Mesenteric fat pad (tissue), 1 donor: ENCODE measurements around the gene IGLL5. TPM values are rescaled to one million over a fixed set of nuclear protein-coding genes. Genes with fewer than 3 reads are reported as not detected.

Source experiments
- DNase-seq: peaks from one replicate; pipeline ENCODE4 v3.0.0-alpha.2; 2020; ENCODE audit warnings: low spot score
- microRNA-seq: library from miRNA; unstranded; fragments of <30 nt; microRNA quantifications from one replicate; pipeline ENCODE4 v1.2.0, GENCODE V29; 2020; ENCODE audit warnings: borderline number of aligned reads
- total RNA-seq: library from RNA; stranded (reverse); fragmentation: NEBNext Ultra II Directional; extraction: Animal tissue kit (Norgen Biotek cat#: 25700); gene quantifications from one replicate; pipeline ENCODE4 v1.2.1, GENCODE V29; 2021
- donor health status: DM: yes; HTN: yes; CAD: no.

The IGLL5 gene
- total RNA-seq, 1 donor from 2014 or later, result not detected

DNA sequence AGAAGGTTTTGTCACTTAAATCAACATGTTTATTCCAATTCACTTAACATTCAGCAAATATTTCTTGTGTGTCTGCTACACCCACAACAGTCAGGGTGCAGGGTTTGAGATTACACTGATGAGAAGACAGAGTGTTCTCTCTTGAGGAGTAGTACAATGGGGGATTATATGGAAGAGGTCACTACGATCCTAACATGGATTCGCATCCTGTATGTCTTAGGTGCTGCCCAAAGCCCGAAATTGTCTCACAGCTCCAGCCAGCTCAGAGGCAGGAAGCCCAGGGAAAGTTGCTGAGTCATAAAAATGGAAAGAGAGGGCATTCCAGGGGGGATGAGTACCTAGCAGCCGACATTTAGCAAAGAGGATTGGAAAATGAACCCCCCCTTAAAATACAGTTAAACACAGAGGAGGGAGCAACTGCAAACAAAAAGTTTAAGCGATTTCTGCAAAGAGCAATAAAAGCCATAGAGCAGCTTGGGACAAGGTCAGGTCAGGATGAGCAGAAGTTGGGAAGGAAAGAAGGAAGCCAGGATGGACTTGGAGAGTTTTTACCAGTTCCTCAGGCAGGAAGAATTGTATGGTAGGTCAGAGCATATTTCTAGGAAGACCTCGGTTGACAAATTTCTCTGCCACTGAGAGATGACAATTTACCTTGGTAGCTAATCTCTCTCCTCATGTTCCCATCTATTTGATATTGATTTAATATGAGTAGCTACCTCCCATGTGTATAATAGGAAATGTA is 49.5 kb downstream of the IGLL5 start:
- DNase-seq, result no peak

DNA sequence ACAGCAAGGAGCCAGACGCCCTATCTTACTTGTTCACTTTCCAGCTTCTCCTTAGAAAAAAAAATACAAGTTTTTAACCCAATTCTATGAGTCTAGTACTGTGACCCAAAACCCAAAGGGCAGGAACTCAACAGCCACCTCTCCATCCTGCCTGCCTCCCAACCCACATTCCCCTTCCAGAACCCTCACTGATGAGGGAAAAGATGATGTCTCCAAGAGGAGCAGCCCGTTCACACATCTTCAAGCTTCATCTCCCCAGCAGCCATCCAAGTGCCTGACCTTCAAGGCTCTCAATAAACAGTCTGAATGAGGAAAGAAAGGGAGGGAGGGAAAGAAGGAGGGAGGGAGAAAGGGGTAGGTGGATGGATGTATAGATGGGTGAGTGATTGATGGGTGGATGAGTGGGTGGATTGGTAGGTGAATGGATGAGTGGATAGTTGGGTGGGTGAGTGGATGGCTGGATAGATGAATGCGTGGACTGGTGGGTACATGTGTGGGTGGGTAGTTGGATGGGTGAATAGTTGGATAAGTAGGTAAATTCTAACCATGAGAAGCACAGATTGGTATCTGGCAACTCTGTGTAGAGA is 50.4 kb downstream of the IGLL5 start:
- DNase-seq, result no peak

DNA sequence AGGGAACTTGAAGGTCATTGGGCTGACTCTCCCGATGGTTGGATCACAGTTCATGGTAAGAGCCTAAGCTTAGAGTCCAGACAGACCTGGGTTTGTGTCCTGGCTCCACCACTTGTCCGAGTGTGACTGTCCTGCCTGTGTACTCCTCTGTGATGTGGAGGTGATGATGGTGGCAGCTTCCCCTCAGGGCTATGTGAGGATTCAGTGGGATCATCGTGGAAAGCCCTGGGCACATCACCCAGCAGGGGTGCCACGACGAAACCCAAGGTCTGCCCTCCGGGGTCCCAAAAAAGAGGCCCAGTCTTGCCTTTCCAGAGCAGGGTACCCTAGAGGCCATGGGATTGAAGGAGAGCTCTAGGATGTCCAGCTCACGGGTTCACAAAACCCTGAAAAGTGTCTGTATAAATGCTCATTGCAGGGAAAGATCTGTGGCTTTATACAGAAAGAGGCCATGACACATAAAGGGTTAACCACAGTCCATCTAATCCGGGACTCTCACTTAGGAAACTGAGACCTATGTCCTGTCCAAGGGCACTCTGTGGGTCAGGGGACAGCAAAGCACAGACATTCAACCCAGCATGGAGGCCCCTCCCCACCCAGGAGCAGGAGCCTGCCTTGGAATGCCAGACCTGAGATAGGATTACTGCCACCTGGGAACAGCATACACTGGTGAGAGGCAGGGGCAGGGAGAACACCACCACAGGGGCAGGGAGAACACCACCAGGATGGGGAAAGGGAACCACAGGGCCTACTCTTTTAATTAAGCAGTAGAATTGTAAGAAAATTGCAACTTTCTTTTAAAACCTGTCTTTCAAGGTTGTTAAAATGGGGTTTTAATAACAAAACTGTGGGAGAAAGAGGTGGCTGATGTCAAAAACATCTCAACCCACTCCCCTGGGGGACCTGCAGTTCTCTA is 51.3 kb downstream of the IGLL5 start:
- DNase-seq, result peak; percentile 49

DNA sequence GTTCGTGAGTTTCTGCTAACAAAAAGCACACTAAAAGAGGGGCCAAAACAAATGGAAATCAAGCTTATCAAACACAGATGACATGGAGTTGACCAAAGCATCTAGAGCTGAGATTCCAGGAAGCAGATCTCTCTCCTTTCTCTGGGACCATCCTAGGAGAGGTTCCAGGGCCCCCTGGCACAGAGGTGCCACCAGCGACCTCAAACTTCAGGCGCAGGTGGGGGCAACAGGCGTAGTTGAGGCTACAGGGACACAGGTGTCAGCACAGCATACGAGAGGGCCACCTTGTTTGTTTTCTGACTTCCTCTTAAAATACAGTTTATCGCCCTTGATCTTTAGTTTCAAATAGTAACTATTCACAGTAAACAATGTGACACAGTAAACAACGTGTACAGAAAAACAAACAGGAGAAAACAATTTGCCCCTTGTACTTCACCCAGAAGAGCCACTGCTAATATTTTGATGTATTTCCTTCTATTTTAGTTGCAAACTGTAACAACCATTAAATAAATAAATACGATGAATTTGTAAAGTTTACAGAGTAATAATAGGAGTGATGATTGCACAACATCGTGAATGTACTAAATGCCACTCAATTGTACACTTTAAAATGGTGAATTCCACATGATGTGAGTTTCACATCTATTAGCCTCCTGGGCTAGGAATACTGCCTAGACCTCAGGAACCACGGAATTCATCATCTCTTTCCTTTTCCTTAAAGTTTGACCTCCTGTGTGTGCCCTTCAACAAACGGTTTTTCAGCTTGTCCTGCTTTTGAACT is 52.2 kb downstream of the IGLL5 start:
- peak; percentile 12 for DNase-seq

DNA sequence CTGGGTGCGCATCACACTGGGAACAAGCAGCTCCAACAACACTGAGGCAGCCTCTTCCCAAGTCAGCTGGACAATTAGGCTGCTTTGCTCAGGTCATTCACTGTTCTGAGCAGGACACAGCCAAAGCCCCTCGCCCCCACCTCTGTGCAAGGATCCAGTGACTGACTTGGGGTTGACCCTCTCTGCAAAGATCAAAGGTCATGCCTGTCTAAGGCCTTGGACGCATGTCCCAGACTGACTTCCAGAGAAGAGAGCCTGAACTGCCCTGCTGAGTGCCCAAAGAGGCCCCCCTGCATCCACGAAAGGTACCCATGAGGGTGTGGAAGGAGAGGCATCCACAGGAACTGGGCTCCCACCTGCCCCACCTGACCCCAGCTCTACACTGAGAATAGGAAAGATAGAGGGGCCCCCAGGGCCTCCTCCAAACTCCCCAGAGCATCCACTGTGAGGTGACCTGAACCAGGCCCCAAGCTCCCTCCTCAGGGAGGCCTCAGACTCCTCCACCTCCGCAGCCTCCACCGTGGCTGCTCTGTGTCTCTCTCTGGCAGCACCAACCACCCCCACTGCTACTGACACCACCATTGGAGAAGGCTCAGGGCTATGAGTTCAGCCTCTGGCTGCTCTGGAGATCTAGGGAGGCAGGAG is 53.5 kb downstream of the IGLL5 start:
- DNase-seq, result peak; percentile 64

DNA sequence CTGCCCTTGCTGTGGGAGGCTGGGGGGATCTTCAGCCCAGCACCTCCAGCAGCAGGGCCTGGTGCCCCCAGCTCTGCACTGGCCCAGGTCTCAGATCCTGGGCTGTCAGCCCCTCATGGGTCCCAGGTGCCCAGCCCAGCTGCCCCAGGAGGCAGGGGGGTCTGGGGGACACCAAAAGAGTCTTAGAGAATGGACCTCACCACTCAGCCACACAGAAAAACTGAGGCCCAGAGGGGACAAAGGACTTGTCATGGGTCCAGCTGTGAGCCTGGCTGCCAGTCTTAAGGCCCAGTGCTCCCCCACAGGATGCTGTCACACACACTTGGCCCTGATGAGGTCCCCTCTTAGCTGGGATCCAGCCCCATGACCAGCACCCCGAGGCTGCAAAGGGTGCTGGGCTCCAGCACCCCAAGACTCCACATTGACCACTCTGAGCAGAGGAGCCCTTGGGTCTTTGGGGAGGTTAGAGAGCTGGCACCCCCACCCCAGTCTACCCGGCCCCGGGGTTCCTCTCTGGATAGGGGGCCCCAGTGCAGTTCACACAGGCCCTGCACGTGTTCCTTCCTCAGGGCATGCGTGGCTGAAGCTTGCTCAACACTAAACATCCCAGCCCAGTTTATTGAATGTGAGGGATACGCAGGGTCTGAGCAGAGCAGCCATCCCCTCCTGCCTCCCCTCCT is 54.4 kb downstream of the IGLL5 start:
- peak; percentile 62 for DNase-seq

DNA sequence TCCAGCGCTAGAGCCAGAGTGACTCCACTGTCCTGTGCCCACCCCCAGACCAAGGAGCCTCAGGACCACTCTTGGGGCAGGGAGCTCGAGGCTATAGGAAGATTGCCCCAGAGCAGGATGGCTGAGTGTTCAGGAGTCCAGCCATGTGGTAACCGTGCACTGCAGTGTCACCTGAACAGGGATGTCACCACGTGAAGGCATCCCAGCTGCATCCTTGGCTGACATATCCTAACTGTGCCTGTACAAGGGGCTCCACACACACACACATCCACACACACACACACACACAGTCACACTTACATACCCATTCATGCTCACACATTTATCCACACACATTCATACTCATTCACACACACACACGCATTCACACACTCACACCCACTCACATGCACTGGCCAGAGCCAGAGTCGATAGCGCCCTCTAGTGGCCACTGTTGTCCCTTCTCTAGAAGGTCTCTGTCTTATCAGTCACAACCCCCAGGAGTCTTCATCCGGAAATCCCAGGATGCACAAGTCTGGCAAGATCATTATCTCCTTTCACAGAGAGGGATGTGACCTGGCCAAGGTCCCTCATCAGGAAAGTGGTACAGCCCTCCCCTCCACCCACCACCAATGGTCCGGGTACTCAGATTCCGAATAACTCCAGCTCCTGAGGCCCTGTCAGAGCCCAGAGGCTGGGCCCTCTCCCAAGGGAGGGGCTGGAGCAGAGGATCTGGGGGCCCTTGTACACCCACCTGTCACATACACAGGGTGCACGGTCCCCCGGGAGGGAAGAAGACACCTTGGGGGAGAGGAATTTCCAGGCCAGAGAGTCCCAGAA is 55.1 kb downstream of the IGLL5 start:
- DNase-seq, result peak; percentile 72

DNA sequence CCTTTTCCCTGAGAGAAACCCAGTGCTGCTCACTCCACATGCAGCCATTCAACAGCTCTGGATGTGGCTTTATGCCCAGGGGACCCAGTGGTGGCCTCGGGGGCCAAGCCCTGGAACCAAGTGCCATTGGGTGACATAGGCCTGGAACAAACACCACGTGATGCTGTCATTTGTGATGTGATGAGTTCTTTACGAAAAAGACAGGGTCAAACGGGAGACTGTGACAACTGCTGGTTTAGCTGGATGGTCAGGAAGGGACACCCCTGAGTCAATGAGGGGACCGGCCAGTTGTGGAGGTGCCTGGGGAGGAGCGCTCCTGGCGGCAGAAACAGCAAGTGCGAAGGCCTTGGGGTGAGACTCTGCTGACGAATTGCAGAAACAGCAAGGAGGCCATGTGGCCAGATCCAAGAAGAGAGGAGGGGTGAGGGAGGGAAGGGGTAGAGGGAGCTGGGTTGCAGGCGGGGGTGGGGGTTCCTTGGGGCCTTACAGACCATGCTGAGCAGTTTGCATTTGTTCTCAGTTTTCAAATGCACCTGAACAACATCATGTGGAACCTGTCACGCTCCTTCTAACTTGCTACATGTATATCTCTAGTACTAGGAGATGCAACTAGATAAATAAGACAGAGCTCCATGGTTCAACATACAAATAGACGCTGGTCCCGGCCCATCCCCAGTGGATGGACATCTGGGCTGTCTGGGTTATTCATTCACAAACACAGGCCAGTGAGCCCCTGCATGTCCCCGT is 56.1 kb downstream of the IGLL5 start:
- DNase-seq, result peak; percentile 20

DNA sequence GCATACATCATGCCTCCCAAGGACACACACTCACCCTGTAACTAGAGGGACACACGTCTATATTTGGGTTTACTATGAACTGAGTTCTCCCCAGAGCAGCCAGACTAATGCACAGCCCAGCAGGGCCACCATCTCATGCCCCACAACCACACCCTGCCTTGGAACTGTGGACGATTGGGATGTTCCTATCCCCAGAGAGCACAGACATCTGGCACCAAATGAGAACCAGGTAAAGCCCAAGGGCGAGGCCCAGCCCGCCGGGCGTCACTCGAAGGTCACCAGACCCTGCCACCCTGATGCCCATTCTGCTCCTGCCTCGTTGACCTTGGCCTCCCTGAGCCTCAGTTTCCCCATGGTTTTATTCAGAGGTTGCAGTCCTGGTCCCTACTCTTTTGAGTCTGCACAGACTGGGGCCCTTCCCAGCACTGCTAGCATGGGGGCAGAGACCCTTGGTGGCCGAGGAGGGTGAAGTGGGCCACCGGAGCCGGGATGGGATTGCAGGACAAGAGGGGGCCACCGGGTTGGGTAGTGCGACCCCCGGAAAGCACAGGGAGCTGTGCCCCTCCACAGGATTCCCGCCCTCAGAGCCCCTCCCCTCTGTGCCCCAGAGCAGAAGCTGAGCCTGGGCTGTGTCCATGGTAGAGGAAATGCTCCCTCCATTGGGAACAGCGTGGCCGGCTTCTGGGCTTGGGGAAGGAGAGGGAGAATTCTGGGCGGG is 56.8 kb downstream of the IGLL5 start:
- peak; percentile 73 for DNase-seq

DNA sequence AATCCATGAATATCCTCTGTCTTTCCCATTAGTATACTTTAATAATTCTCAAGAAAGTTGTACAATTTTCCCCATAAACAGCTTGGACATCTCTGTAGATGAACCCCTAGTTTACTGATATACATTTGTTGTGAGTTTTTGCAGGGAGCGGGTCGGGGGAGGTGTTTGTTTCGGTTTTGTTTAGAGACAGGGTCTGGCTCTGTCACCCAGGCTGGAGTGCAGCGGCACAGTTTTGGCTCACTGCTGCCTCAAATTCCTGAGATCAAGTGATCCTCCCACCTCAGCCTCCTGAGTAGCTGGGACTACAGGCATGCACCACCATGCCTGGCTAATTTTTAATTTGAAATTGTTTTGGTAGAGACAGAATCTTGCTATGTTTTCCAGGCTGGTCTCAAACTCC is 57.6 kb downstream of the IGLL5 start:
- peak; percentile 69 for DNase-seq

Small RNAs within 50 kb of the gene (microRNA-seq; reads per million reads assigned to microRNA genes)
- gene MIR5571, result not detected

Other genes starting within 250 kb of the IGLL5 start
- not detected for gene GGTLC2, start 243.2 kb upstream of the IGLL5 start, total RNA-seq
- 18.3 TPM for gene GNAZ, start 182.7 kb downstream of the IGLL5 start, total RNA-seq